Measurements from ENCODE around the gene ZC3H12A.

DNA sequence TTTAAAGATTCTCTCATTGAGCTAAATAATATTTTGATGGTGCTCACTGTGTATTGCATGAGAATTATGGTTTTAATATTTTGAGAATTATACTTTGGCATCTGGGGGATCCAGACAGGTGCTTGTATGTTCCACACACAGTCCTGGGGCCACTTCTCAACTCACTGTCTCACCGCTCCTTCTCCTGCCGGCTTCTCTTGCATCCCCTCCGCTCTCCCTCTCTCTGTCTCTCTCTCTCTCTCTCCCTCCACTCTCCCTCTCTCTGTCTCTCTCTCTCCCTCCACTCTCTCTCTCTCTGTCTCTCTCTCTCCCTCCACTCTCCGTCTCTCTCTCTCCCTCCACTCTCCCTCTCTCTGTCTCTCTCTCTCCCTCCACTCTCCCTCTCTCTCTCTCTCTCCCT is 32.2 kb upstream of the ZC3H12A start:
- TF ChIP-seq POLR2A (IDR thresholded peaks at IDR 0.05) (no peak), EP300 (IDR thresholded peaks at IDR 0.05) (no peak)
- TF ChIP-seq, protein P1, sequence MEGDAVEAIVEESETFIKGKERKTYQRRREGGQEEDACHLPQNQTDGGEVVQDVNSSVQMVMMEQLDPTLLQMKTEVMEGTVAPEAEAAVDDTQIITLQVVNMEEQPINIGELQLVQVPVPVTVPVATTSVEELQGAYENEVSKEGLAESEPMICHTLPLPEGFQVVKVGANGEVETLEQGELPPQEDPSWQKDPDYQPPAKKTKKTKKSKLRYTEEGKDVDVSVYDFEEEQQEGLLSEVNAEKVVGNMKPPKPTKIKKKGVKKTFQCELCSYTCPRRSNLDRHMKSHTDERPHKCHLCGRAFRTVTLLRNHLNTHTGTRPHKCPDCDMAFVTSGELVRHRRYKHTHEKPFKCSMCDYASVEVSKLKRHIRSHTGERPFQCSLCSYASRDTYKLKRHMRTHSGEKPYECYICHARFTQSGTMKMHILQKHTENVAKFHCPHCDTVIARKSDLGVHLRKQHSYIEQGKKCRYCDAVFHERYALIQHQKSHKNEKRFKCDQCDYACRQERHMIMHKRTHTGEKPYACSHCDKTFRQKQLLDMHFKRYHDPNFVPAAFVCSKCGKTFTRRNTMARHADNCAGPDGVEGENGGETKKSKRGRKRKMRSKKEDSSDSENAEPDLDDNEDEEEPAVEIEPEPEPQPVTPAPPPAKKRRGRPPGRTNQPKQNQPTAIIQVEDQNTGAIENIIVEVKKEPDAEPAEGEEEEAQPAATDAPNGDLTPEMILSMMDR (IDR thresholded peaks at IDR 0.05): no peak

Measured in ovary (tissue), 3 donors.